ENCODE data around the gene PSMD5. TPM values are rescaled to one million over a fixed set of nuclear protein-coding genes. Genes with fewer than 3 reads are reported as not detected.

Gene PSMD5
- total RNA-seq, 3 donors from 2014 or later (not counting 1 experiment from before 2014, with no cell fraction given): 24.6 to 41.2 (median 37.1) TPM

- Mint-ChIP-seq H3K4me1 (no peaks in the 10 kb centered on the region), H3K27me3 (ENCODE audit: low read depth in 2 of 2) (no peaks in the 10 kb centered on the region), H3K36me3 (peaks cover 12% of the 10 kb centered on the region), H3K27ac (no peak overlapping the region), H3K4me3 (no peak overlapping the region), H3K9me3 (no peaks in the 10 kb centered on the region)
- no peak overlapping the region for H3K27ac ChIP-seq (ENCODE audit: low read length)
- peaks cover 59% of the 10 kb centered on the region for H3K36me3 ChIP-seq (ENCODE audit: control insufficient read depth, insufficient read depth, low read length)
- no peak overlapping the region for H3K4me3 ChIP-seq (ENCODE audit: low read length)
- H3K4me1 ChIP-seq (ENCODE audit: control insufficient read depth, insufficient read depth, low read length): no peaks in the 10 kb centered on the region
- no peak for TF ChIP-seq CTCF (IDR thresholded peaks at IDR 0.05)
- no peaks in the 10 kb centered on the region for H3K9me3 ChIP-seq (ENCODE audit: control insufficient read depth, insufficient read depth, low read length)
- ATAC-seq (no peak), DNase-seq (no peak)
- WGBS (ENCODE audit: insufficient coverage): 85% methylated on average over 2 of the region's 3 CpGs
- intact Hi-C loops (cut with micrococcal nuclease): no loop called here
- no peaks in the 10 kb centered on the region for H3K27me3 ChIP-seq (ENCODE audit: control insufficient read depth, insufficient read depth, low read length)
These were observed 12.6 kb downstream of the PSMD5 start for GRCh38 chr9:120830151-120830550.

- Mint-ChIP-seq H3K27me3 (ENCODE audit: low read depth in 2 of 2) (no peaks in the 10 kb centered on the region), H3K27ac (no peak overlapping the region), H3K4me3 (no peak overlapping the region), H3K36me3 (peaks cover 16% of the 10 kb centered on the region), H3K4me1 (no peaks in the 10 kb centered on the region), H3K9me3 (no peaks in the 10 kb centered on the region)
- no peak for ATAC-seq
- Histone ChIP-seq H3K27me3 (ENCODE audit: control insufficient read depth, insufficient read depth, low read length) (no peaks in the 10 kb centered on the region), H3K36me3 (ENCODE audit: control insufficient read depth, insufficient read depth, low read length) (peaks cover 55% of the 10 kb centered on the region), H3K27ac (ENCODE audit: low read length) (no peak overlapping the region), H3K9me3 (ENCODE audit: control insufficient read depth, insufficient read depth, low read length) (no peaks in the 10 kb centered on the region), H3K4me1 (ENCODE audit: control insufficient read depth, insufficient read depth, low read length) (no peaks in the 10 kb centered on the region), H3K4me3 (ENCODE audit: low read length) (no peak overlapping the region)
- intact Hi-C loops (cut with micrococcal nuclease): no loop called here
- DNase-seq: no peak
- WGBS (ENCODE audit: insufficient coverage): 94% methylated on average over 1 of the region's 1 CpG
- TF ChIP-seq CTCF (IDR thresholded peaks at IDR 0.05): no peak
These were observed 13.1 kb downstream of the PSMD5 start for GRCh38 chr9:120829650-120830049.

GRCh38 chr9:120820095-120820494 is 22.6 kb downstream of the PSMD5 start:
- Histone ChIP-seq H3K27me3 (ENCODE audit: control insufficient read depth, insufficient read depth, low read length) (no peaks in the 10 kb centered on the region), H3K9me3 (ENCODE audit: control insufficient read depth, insufficient read depth, low read length) (no peaks in the 10 kb centered on the region), H3K36me3 (ENCODE audit: control insufficient read depth, insufficient read depth, low read length) (peaks cover 68% of the 10 kb centered on the region), H3K4me1 (ENCODE audit: control insufficient read depth, insufficient read depth, low read length) (no peaks in the 10 kb centered on the region), H3K4me3 (ENCODE audit: low read length) (no peak overlapping the region), H3K27ac (ENCODE audit: low read length) (no peak overlapping the region)
- Mint-ChIP-seq H3K4me1 (no peaks in the 10 kb centered on the region), H3K36me3 (peaks cover 39% of the 10 kb centered on the region), H3K4me3 (no peak overlapping the region), H3K27ac (no peak overlapping the region), H3K27me3 (ENCODE audit: low read depth in 2 of 2) (no peaks in the 10 kb centered on the region), H3K9me3 (no peaks in the 10 kb centered on the region)
- DNase-seq: no peak
- ATAC-seq: no peak
- TF ChIP-seq CTCF (IDR thresholded peaks at IDR 0.05): no peak
- intact Hi-C loops (cut with micrococcal nuclease): no loop called here
- WGBS (ENCODE audit: insufficient coverage): 98% methylated on average over 3 of the region's 4 CpGs

GRCh38 chr9:120818595-120818994 is 24.1 kb downstream of the PSMD5 start:
- intact Hi-C loops (cut with micrococcal nuclease): no loop called here
- H3K27ac Mint-ChIP-seq: no peak overlapping the region

More at GRCh38 chr9:120818595-120818994, 24.1 kb downstream of the PSMD5 start:
- H3K36me3 ChIP-seq (ENCODE audit: control insufficient read depth, insufficient read depth, low read length): peaks cover 57% of the 10 kb centered on the region
- Mint-ChIP-seq H3K4me3 (no peak overlapping the region), H3K4me1 (no peaks in the 10 kb centered on the region), H3K9me3 (no peaks in the 10 kb centered on the region), H3K36me3 (peaks cover 32% of the 10 kb centered on the region), H3K27me3 (ENCODE audit: low read depth in 2 of 2) (no peaks in the 10 kb centered on the region)
- H3K4me1 ChIP-seq (ENCODE audit: control insufficient read depth, insufficient read depth, low read length): no peaks in the 10 kb centered on the region
- no peak overlapping the region for H3K27ac ChIP-seq (ENCODE audit: low read length)
- H3K27me3 ChIP-seq (ENCODE audit: control insufficient read depth, insufficient read depth, low read length): no peaks in the 10 kb centered on the region
- 100% methylated on average over 1 of the region's 1 CpG for WGBS (ENCODE audit: insufficient coverage)
- ATAC-seq (no peak), DNase-seq (no peak)
- H3K9me3 ChIP-seq (ENCODE audit: control insufficient read depth, insufficient read depth, low read length): no peaks in the 10 kb centered on the region
- TF ChIP-seq CTCF (IDR thresholded peaks at IDR 0.05): no peak
- no peak overlapping the region for H3K4me3 ChIP-seq (ENCODE audit: low read length)

Data from natural killer cell (primary cell).